GM10266 (cell line): Measurements from ENCODE around the gene NFXL1.

Experiments used
- DNase-seq: peaks from one replicate; pipeline ENCODE4 v3.0.0; 2012; ENCODE audit errors: extremely low spot score
- TF ChIP-seq, protein P1 (sequence below): IDR thresholded peaks from 2 replicates; pipeline ENCODE4 v1.5.1; 2012; ENCODE audit warnings: mild to moderate bottlenecking, low read depth; ENCODE audit not compliant: control insufficient read depth, insufficient read depth; ENCODE audit errors: missing control alignments

Gene NFXL1

DNA sequence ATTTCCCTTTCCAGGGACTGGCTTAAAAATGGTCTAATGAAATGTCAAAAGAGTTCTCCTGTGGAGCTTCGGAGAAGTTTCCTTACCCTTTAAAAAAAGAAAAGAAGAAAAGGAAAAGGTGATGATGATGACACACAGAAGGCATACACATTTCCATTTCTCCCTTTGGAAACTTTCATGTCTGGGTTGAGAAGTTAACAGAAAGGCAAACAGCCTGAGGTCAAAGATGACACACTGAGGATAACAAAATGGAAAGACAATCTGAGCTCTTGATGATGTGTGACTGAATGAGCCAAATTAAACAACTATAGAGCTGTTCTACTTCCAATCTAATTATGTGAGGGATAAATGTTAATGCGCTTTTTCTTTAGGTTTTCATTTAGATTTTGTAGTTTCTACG is 32.2 kb downstream of the NFXL1 start:
- TF ChIP-seq, protein P1, sequence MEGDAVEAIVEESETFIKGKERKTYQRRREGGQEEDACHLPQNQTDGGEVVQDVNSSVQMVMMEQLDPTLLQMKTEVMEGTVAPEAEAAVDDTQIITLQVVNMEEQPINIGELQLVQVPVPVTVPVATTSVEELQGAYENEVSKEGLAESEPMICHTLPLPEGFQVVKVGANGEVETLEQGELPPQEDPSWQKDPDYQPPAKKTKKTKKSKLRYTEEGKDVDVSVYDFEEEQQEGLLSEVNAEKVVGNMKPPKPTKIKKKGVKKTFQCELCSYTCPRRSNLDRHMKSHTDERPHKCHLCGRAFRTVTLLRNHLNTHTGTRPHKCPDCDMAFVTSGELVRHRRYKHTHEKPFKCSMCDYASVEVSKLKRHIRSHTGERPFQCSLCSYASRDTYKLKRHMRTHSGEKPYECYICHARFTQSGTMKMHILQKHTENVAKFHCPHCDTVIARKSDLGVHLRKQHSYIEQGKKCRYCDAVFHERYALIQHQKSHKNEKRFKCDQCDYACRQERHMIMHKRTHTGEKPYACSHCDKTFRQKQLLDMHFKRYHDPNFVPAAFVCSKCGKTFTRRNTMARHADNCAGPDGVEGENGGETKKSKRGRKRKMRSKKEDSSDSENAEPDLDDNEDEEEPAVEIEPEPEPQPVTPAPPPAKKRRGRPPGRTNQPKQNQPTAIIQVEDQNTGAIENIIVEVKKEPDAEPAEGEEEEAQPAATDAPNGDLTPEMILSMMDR = no peak
- DNase-seq = no peak

GRCh38 chr4:47879458-47879857 is 34.9 kb downstream of the NFXL1 start:
- TF ChIP-seq, protein P1 = no peak
- no peak for DNase-seq

- no peak for DNase-seq
- TF ChIP-seq, protein P1 = no peak
These were observed 37.4 kb downstream of the NFXL1 start for GRCh38 chr4:47876784-47877546.

DNA sequence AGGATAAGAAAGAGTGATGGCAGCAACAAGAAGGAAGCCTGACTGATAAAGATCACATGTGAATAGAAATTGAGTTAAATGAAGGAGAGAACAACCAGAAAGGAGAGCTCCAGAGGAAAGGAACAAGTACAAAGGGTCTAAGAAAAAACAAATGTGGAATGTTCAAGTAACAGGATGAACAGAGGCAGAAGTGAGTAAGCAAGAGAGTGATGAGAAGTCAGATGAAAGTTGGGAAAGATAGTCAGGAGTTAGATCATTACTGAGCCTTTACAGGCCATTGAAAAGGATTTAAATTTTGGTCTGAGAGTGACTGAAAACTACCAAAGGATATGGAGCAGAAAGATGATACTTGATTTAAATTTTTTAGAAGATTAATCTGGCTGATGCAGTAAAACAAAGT is 38.1 kb downstream of the NFXL1 start:
- TF ChIP-seq, protein P1 = no peak
- no peak for DNase-seq

DNA sequence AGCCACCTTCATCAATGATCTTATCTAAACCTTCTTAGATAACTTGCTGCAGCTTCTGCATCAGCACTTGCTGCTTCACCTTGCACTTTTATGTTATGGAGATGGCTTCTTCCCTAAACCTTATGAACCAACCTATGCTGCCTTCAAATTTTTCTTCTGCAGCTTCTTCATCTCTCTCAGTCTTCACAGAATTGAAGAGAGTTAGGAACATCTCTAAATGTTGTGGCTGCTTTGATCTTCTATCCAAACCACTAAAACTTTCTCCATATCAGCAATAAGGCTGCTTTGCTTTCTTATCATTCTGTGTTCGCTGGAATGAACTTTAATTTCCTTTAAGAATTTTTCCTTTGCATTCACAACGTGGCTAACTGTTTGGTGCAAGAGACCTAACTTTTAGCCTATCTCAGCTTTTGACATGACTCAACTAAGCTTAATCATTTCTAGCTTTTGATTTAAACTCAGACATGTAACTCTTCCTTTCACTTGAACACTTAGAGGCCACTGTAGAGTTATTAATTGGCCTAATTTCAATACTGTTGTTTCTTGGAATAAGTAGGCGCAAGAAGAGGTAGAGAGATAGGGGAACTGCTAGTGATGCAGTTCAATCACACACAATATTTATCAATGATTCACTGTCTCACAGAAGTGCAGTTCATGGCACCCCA is 40.4 kb downstream of the NFXL1 start:
- DNase-seq = no peak
- TF ChIP-seq, protein P1 = no peak

GRCh38 chr4:47863486-47863885 is 50.9 kb downstream of the NFXL1 start:
- DNase-seq = no peak
- TF ChIP-seq, protein P1 = no peak

GRCh38 chr4:47862297-47862696 is 52.1 kb downstream of the NFXL1 start:
- TF ChIP-seq, protein P1 = no peak
- DNase-seq = no peak
